GM12874 (cell line): ENCODE results near the gene FANCD2.

ENCODE experiments used
- TF ChIP-seq, protein P1 (sequence below): IDR thresholded peaks from 2 replicates; pipeline ENCODE4 v1.5.1; 2011; ENCODE audit warnings: low read depth, mild to moderate bottlenecking, control low read depth, low read length, moderate library complexity; ENCODE audit not compliant: insufficient read depth

The FANCD2 gene

DNA sequence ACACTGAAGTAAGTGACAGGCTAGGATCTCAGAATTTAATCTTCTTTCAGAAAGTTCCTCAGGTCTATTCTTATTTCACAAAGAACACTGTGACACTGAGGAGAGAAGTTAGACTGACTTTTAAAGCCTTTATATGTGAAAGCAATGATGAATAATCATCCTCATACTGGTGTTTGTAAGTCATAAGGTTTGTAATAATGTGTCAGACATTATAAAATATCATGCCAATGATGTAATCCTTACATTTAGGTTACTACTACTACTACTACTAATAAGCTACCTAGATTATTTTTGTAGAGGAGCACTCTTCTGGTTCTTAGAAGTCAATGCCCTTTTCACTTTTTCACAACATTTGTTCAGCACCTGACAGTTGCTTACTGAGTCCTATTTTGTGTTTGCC lies 48.4 kb downstream of the FANCD2 start:
- TF ChIP-seq, protein P1, sequence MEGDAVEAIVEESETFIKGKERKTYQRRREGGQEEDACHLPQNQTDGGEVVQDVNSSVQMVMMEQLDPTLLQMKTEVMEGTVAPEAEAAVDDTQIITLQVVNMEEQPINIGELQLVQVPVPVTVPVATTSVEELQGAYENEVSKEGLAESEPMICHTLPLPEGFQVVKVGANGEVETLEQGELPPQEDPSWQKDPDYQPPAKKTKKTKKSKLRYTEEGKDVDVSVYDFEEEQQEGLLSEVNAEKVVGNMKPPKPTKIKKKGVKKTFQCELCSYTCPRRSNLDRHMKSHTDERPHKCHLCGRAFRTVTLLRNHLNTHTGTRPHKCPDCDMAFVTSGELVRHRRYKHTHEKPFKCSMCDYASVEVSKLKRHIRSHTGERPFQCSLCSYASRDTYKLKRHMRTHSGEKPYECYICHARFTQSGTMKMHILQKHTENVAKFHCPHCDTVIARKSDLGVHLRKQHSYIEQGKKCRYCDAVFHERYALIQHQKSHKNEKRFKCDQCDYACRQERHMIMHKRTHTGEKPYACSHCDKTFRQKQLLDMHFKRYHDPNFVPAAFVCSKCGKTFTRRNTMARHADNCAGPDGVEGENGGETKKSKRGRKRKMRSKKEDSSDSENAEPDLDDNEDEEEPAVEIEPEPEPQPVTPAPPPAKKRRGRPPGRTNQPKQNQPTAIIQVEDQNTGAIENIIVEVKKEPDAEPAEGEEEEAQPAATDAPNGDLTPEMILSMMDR: no peak

DNA sequence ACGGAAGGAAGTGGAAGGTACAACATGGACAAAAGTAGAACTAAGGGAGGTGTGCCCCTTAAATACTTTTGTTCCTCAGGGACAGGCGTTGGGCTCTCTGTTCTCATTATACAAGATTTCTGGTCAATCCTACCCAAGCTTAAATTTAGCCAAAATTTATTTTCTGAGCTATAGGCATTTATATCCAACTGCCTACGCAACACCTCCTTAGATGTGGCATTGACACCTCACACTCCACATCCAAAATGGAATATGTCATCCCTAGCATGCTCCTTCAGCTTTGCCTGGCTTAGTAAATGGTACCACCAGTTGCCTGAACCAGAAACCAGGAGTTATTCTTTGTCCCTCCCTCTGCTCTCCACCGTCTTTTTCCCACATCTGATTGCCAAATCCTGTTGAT lies 55.6 kb downstream of the FANCD2 start:
- TF ChIP-seq, protein P1: no peak

DNA sequence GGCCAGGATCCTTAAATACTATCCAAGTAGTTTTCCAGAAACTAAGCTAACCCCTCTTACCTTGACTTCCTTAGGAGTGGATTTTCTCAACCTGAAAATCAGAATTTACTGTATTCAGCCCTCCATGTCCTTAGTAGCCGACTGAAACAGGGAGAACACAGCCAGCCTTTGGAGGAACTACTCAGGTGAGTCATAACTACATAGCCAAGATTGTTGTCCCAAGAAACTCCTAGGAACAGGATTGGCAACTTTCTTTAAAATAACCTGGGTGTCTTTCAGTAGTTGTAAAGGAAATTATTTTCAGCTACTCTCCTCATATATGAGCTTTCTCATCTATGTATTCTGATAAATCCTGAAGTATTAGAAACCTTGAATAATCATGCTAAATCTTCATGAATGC lies 59.5 kb downstream of the FANCD2 start:
- TF ChIP-seq, protein P1: no peak

DNA sequence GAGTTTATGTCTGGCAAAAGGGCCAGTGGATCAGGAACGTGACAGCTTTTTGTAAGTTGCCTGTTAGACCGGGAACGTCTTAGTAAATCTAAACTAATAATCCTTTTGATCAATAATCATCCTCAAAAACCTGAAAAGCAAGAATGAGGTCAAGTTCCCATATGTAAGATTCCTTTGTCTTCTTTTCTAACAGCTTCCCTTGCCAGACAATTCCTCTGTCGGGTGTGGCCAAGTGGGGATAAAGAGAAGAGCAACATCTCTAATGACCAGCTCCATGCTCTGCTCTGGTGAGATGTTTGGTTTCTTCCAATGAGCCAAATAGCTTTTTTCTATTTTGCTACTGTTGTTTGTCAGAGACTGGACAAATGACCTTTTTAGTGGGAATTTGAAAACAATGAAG lies 62.0 kb downstream of the FANCD2 start:
- TF ChIP-seq, protein P1: no peak

DNA sequence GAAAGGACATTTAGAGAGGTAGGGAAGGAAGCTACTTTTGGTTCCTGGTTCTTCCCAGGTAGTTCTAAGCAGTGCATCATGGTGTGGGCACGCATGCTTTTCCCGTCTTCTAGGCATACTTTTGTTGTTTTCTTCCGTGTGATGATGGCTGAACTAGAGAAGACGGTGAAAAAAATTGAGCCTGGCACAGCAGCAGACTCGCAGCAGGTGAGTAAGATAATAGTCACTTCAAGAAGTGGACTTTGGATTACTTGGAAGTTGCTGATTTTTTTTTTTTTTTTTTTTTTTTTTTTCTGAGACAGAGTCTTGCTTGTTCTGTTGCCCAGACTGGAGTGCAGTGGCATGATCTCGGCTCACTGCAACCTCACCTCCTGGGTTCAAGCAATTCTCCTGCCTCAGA lies 63.9 kb downstream of the FANCD2 start:
- TF ChIP-seq, protein P1: no peak

DNA sequence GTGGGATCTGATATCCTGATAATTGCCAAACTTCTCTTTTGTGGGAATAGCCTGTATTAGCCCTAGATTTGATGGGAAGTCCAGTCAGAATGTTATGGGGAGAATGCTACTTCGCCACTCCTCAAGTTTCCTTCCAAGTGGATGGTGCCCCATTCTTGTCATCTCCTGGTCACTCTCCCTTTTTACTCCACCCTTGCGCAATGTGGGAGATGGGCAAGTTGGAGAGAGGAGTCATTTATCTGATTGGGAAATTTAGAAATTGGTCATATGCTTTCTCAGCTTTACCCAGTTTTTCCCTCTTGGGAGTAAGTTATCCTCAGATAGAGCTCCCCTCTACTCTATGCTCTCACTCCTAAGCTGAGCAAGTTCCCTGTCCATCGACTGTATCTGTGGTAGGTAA lies 67.4 kb downstream of the FANCD2 start:
- TF ChIP-seq, protein P1: no peak

DNA sequence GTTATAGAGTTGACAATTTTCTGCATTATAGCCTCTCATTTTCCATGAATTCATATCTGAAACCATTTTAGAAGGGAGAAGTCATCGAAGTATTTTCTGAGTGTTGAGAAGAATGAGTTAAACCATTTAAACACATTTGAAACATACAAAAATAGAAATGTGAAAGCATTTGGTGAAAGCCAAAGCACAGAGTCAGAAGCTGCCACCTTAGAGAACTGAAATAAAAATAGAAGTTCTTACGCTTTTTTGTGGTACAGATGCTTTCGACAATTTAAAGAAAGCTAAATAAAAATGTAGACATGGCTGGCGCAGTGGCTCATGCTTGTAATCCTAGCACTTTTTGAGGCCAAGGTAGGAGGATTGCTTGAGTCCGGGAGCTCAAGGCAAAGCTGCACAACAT lies 72.8 kb downstream of the FANCD2 start:
- TF ChIP-seq, protein P1: no peak

DNA sequence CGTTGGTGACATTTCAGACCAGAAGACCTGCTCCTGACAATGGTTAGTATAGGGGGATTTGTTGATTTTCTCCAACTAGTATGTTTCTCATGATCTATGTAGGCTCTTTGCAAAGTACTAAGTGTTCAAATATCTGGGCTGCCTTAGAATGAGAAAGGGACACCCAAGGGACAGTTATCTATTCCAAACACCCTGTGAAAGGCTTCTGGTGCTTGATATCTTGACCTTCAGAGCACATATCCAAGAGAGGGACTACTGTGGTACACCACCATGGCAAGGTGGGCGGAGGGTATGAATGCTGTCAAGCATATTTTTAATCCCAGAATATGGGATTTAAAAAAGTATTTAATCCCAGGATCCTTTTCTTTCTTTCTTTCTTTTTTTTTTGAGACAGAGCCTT lies 80.7 kb downstream of the FANCD2 start:
- TF ChIP-seq, protein P1: no peak
